Neutrophil (primary cell): Measurements from ENCODE around the gene PLEKHA4.
"Not testable (repeated sequence)": the region's sequence is repeated elsewhere in the genome, so short reads cannot be mapped to it uniquely, and the experiment has no call there.

Experiments used
- H3K27ac ChIP-seq: fragments of 200-600 bp; sonication (generic); 2 replicates; pipeline ENCODE4 v1.5.1; 2016; ENCODE audit warnings: mild to moderate bottlenecking, moderate library complexity
- H3K27me3 ChIP-seq: fragments of 200-600 bp; sonication (generic); 2 replicates; pipeline ENCODE4 v1.6.0; 2016; ENCODE audit warnings: mild to moderate bottlenecking
- H3K36me3 ChIP-seq: fragments of 200-600 bp; sonication (generic); 2 replicates; pipeline ENCODE4 v1.5.1; 2017
- H3K4me1 ChIP-seq, 2 experiments: fragments of 200-600 bp in 1 of 2; sonication (generic) in 1 of 2; 1 replicate in 1 of 2; 2 replicates in 1 of 2; pipeline versions ENCODE4 v1.5.1 to v1.6.1; 2013 to 2016; ENCODE audit warnings: low read depth in 1 of 2, low read length in 1 of 2, mild to moderate bottlenecking in 1 of 2, moderate library complexity in 1 of 2; ENCODE audit not compliant: control insufficient read depth in 1 of 2, insufficient read depth in 1 of 2
- H3K4me3 ChIP-seq, 2 experiments: fragments of 200-600 bp in 1 of 2; sonication (generic) in 1 of 2; 1 replicate in 1 of 2; 2 replicates in 1 of 2; pipeline ENCODE4 v1.5.1; 2013 to 2016; ENCODE audit warnings: low read depth in 1 of 2, low read length in 1 of 2, mild to moderate bottlenecking in 1 of 2, moderate library complexity in 1 of 2
- H3K9me3 ChIP-seq: fragments of 200-600 bp; sonication (generic); 2 replicates; pipeline ENCODE4 v1.5.1; 2016
- TF ChIP-seq, protein P1 (sequence below): fragments of 200-600 bp; sonication (generic); IDR thresholded peaks from 2 replicates; pipeline ENCODE4 v1.5.1; 2016; ENCODE audit warnings: antibody characterized with exemption

PLEKHA4 gene

DNA sequence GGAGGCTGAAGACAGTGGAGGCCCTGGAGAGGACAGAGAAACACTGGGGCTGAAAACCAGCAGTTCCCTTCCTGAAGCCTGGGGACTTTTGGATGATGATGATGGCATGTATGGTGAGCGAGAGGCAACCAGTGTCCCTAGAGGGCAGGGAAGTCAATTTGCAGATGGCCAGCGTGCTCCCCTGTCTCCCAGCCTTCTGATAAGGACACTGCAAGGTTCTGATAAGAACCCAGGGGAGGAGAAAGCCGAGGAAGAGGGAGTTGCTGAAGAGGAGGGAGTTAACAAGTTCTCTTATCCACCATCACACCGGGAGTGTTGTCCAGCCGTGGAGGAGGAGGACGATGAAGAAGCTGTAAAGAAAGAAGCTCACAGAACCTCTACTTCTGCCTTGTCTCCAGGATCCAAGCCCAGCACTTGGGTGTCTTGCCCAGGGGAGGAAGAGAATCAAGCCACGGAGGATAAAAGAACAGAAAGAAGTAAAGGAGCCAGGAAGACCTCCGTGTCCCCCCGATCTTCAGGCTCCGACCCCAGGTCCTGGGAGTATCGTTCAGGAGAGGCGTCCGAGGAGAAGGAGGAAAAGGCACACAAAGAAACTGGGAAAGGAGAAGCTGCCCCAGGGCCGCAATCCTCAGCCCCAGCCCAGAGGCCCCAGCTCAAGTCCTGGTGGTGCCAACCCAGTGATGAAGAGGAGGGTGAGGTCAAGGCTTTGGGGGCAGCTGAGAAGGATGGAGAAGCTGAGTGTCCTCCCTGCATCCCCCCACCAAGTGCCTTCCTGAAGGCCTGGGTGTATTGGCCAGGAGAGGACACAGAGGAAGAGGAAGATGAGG lies 5.3 kb upstream of the PLEKHA4 start:
- Histone ChIP-seq H3K27ac (peak overlapping the region; percentile 98), H3K9me3 (no peaks in the 10 kb centered on the region), H3K4me1 (peaks cover 45 to 49% of the 10 kb centered on the region in 2 experiments), H3K4me3 (peak overlapping the region; percentile 90 to 99), H3K27me3 (no peaks in the 10 kb centered on the region), H3K36me3 (peaks cover 57% of the 10 kb centered on the region)
- TF ChIP-seq, protein P1, sequence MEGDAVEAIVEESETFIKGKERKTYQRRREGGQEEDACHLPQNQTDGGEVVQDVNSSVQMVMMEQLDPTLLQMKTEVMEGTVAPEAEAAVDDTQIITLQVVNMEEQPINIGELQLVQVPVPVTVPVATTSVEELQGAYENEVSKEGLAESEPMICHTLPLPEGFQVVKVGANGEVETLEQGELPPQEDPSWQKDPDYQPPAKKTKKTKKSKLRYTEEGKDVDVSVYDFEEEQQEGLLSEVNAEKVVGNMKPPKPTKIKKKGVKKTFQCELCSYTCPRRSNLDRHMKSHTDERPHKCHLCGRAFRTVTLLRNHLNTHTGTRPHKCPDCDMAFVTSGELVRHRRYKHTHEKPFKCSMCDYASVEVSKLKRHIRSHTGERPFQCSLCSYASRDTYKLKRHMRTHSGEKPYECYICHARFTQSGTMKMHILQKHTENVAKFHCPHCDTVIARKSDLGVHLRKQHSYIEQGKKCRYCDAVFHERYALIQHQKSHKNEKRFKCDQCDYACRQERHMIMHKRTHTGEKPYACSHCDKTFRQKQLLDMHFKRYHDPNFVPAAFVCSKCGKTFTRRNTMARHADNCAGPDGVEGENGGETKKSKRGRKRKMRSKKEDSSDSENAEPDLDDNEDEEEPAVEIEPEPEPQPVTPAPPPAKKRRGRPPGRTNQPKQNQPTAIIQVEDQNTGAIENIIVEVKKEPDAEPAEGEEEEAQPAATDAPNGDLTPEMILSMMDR = no peak

DNA sequence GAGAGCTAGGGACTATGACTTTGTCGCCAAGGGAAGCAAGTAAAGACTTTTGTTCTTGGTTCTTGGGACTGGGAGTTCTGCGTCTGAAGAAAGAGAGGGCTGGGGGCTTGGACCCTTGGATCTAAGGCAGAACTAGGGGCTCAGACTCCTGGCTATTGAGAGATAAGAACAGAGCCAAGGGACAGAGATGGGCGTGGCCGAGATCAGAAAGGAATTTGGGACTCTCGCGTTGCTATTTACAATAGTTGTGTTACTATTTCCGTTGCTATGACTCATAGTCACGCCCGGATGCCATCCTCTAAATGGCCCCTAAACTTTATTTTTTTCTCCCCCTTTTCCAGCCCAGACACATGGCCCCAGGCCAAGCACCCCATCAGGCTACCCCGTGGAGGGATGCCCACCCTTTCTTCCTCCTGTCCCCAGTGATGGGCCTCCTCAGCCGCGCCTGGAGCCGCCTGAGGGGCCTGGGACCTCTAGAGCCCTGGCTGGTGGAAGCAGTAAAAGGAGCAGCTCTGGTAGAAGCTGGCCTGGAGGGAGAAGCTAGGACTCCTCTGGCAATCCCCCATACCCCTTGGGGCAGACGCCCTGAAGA lies 4.6 kb upstream of the PLEKHA4 start:
- TF ChIP-seq, protein P1 = no peak
- Histone ChIP-seq H3K36me3 (peaks cover 50% of the 10 kb centered on the region), H3K4me1 (peaks cover 40 to 44% of the 10 kb centered on the region in 2 experiments), H3K27me3 (no peaks in the 10 kb centered on the region), H3K4me3 (peak overlapping the region; percentile 90 to 99), H3K27ac (peak overlapping the region; percentile 98), H3K9me3 (no peaks in the 10 kb centered on the region)

DNA sequence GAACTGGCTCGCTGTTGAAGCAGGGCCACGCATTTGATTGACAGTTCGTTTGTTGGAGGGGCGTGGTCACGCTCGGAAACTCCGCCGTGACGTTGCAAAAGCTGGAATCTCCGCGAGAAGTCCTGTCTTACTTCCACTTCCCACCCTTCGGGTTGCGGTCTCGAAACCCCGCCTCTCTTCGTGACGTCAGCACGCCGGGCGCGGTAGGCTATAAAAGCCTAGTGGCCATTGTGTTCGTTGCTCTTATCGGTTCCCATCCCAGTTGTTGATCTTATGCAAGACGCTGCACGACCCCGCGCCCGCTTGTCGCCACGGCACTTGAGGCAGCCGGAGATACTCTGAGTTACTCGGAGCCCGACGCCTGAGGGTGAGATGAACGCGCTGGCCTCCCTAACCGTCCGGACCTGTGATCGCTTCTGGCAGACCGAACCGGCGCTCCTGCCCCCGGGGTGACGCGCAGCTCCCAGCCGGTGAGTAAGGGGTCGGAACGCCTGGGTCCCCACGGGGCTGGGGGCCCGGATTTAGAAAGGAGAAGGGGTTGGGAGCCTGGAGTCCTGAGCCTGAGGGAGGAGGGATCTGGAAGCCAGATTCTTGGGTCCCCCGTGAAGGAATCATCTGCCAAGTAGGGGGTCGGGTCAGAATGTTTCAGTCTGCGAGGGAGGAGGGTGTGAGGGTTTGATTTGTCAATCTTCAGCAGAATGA lies 3.9 kb upstream of the PLEKHA4 start, which contains the start of gene PPP1R15A:
PPP1R15A (plus strand) TSS at position 240 of the 702 bp plus-strand sequence. CDS start 813 bp downstream, outside the sequence.
- Histone ChIP-seq H3K4me3 (peak within 1 kb of the TSS; percentile 90 to 99), H3K4me1 (peaks cover 40 to 44% of the 10 kb centered on the region in 2 experiments), H3K9me3 (no peaks in the 10 kb centered on the region), H3K27ac (peak within 1 kb of the TSS; percentile 98), H3K27me3 (peaks cover 5% of the 10 kb centered on the region), H3K36me3 (peaks cover 43% of the 10 kb centered on the region)
- TF ChIP-seq, protein P1 = peak; percentile 74

DNA sequence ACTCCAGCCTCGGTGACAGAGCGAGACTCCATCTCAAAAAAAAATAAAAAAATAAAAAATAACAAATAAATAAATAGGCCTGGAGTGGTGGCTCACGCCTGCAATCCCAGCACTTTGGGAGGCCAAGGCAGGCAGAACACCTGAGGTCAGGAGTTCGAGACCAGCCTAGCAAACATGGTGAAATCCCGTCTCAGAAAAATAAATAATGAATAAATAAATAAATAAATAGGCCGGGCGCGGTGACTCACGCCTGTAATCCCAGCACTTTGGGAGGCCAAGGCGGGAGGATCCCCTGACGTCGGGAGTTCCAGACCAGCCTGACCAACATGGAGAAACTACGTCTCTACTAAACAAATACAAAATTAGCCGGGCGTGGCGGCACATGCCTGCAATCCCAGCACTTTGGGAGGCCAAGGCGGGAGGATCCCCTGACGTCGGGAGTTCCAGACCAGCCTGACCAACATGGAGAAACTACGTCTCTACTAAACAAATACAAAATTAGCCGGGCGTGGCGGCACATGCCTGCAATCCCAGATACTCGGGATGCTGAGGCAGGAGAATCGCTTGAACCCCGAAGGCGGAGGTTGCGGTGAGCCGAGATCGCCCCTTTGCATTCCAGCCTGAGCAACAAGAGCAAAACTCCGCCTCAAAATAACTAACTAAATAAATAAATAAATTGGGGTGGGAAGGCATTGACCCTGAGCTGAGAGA lies 3.2 kb upstream of the PLEKHA4 start:
- Histone ChIP-seq H3K4me1 (peaks cover 40 to 44% of the 10 kb centered on the region in 2 experiments), H3K27ac (peak overlapping the region; percentile 98), H3K4me3 (peak overlapping the region; percentile 90 to 99), H3K36me3 (peaks cover 36% of the 10 kb centered on the region), H3K27me3 (peaks cover 12% of the 10 kb centered on the region)
- not testable (repeated sequence) for H3K9me3 ChIP-seq

DNA sequence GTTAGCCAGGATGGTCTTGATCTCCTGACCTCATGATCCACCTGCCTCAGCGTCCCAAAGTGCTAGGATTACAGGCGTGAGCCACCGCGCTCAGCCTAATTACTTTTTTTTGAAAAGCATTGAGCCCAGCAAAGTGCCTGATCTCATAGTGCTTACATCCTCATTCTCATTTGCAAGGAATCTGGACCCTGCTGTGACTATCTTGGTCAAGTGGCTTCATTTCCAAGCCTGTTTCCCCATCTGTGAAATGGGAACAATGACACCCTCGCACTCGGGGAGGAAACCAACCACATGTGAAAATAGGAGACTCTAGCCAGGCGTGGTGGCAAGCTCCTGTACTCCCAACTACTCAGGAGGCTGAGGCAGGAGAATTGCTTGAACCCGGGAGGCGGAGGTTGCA lies 1.6 kb upstream of the PLEKHA4 start:
- peaks cover 16% of the 10 kb centered on the region for H3K27me3 ChIP-seq
- no peak overlapping the region for H3K4me3 ChIP-seq
- peaks cover 24 to 28% of the 10 kb centered on the region in 2 experiments for H3K4me1 ChIP-seq
- peaks cover 20% of the 10 kb centered on the region for H3K36me3 ChIP-seq
- no peaks in the 10 kb centered on the region for H3K9me3 ChIP-seq
- H3K27ac ChIP-seq = no peak overlapping the region
- TF ChIP-seq, protein P1 = no peak
